GM21447 (cell line): ENCODE measurements around the gene PTMS.
"Not testable (repeated sequence)": the region's sequence is repeated elsewhere in the genome, so short reads cannot be mapped to it uniquely, and the experiment has no call there.

Experiments
- ATAC-seq: cut with Tn5 transposase; IDR thresholded peaks from one replicate; pipeline ENCODE4 v1.9.1; 2021; ENCODE audit not compliant: unreplicated experiment

Gene PTMS, protein sequence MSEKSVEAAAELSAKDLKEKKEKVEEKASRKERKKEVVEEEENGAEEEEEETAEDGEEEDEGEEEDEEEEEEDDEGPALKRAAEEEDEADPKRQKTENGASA

DNA sequence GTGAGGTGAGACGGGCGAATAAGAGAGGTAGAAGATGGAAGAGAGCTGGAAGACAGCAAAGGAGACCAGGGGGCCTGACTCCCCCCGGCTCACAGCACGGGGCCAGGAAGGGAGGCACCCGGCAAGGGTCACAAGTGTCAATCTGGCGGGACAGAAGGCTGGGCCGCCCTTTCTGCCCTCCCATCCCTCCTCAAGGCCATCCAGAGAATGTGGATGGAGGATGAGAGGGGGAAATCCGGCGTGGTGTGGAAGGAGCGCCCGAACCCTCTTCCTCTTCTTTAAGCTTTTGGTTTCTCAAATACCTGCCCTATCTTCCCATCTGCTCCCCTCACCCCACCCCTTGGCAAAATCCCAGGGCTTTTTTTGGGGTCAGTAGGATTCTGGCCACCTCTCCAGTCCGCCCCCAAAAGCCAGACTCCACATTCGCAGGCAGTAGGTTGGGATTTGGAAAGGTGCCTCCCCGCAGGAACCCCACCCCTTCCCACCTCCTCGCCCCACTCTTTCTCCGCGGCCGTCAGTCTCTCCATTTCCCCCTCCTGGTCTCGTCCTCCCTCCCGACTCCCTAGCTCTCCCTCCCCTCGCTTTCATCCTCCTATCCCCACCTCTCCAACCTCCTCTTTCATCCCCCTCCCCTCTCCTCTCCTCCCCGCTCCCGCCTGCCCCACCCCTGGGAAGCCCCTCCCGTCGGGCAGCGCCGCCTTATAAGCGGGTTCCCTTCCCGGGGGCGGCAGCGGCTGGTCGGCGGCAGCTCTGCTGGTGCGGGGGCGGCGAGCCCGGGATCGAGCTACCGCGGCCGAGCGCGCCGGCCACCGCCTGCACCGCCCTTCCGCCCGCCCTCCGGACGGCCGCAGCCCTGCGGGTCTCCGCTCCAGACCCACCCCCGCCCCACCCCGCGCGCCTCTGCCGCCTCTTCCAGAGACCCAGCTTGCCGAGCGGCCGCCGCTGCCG lies at the start of gene PTMS:
PTMS (plus strand) TSS at position 730 of the 948 bp plus-strand sequence. CDS start 343 bp downstream, outside the sequence.
- no peak for ATAC-seq

GRCh38 chr12:6716874-6717437 lies 49.2 kb upstream of the PTMS start:
- ATAC-seq, result no peak

DNA sequence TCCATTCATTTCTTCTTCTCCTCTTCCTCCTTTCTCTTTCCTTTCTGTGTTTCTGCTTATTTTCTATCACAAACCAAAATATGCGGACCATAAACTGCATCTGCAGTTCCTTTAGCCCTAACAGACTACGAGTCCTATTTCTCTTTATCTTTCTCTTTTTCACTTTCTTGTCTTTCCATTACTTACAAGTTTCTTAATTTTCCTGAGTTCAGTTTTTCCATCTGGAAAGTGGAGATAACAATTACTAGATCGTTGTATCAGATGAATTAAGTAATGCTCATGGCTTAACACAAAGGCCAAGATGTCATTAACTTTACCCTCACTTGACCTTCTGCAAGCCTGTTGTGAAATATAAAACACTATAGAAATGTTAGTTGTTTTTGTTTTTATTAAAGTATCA lies 43.3 kb upstream of the PTMS start:
- no peak for ATAC-seq

DNA sequence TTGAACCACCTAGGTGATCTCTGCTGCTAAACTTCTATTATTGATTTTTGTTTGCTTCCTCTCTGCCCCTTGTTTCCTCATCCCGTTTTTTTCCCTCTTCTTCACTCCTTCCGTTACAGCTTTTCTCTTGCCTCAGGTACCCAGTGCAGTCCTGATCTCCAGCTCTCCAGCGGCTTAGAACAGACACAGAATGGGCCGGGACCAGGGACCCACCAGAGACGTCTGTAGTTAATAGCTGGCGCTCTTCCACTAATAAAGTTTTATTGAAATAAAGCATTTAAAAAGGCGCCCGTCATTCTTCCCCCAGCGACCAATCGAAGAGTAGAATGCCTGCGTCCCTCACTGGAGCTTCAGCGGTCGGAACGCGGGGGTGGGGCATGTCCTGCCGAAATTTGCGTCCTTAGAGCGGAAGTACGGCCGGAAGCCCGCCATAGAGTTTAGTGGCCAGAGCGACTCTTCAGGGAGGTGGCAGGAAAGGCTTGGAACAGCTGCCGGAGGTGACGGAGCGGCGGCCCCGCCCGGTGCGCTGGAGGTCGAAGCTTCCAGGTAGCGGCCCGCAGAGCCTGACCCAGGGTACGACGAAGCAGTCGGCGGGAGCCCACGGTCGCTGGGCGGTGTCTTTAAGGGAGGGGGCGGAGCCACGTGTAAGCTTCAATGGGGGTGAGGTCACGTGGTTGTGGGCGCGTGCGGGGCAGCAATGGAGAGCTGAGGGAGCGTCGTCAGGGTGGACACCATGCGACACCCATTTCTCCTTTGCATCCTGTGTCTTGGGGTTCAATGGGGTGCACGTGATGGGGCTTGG lies 42.4 kb upstream of the PTMS start, which contains the start of gene COPS7A:
COPS7A (plus strand) TSS at position 440 of the 802 bp plus-strand sequence. CDS start 611 bp downstream, outside the sequence.
- ATAC-seq, result peak; percentile 91

DNA sequence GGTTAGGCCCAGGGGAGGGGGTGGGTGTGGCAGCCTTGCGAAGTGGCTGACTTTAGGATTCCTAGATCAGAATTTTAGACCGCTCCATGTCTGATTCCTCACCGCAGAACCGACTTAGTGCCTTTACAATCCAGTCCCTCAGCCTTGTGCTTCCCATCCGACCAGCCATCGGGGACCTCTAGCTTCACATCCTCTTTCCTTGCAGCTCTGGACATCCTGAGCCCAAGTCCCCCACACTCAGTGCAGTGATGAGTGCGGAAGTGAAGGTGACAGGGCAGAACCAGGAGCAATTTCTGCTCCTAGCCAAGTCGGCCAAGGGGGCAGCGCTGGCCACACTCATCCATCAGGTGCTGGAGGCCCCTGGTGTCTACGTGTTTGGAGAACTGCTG lies 41.8 kb upstream of the PTMS start:
- peak; percentile 39 for ATAC-seq

GRCh38 chr12:6725350-6725749 lies 40.8 kb upstream of the PTMS start:
- ATAC-seq, result no peak

GRCh38 chr12:6729186-6729585 lies 37.0 kb upstream of the PTMS start:
- no peak for ATAC-seq

DNA sequence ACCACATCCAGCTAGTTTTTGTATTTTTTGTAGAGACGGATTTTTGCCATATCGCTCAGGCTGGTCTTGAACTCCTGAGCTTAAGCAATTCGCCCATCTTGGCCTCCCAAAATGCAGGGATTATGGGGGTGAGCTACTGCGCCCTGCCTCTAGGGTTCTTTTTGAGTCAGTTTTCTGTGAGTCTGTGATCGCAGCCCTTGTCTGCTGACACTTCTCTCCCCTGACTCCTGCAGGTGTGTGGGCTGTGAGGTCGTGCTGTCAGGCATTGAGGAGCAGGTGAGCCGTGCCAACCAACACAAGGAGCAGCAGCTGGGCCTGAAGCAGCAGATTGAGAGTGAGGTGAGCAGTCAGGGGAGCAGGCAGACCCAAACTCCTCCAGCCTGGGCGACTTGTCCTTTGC lies 36.0 kb upstream of the PTMS start:
- no peak for ATAC-seq

GRCh38 chr12:6734506-6735387 lies 31.4 kb upstream of the PTMS start:
- no peak for ATAC-seq

DNA sequence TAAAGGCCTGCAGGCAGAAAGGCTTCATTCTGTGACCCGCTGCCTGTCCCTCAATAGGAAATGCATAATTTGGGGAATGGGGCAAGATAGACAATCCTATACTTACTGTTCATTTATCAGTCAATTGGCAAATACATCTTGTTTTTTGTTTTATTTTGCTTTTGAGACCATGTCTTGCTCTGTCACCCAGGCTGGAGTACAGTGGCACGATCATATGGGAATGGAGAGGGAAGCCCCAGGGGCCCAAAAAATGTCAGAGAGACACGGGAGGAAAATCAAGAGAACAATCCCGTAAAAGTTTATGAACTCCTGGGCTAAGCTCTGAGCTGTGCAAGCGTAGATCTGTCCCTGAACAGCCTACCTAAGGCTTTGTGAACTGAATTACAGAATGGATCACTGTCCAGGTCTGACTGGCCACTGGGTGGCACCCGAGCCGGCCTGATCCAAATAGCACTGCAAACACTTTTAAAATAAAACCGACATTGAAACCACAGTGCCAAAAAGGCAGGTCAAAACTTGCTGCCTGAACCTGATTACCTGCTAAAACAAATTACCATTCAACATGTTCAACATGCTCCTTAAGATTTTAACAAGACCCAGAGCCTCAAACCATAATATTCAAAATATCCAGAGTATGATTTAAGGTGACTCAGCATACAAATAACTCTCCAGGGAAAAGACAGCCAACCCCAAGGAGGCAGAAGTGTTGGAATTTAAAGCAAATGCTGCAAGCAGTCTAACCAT lies 30.5 kb upstream of the PTMS start:
- ATAC-seq, result no peak

DNA sequence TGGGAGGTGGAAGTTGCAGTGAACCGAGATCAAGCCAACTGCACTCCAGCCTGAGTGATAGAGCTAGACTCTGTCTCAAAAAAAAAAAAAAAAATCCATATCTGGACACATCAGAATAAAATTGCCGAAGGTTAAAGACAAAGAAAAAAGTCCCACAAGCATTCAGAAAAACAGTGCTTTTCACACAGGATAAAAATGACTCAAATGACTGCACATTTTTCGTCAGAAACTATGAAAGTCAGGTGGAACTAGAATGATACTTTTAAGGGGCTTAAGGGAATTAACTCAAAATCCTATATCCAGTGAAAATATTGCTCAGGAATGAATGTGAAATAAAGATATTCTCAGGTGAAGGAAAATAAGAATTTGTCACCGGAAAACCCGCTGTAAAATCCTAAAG lies 29.4 kb upstream of the PTMS start:
- no peak for ATAC-seq

DNA sequence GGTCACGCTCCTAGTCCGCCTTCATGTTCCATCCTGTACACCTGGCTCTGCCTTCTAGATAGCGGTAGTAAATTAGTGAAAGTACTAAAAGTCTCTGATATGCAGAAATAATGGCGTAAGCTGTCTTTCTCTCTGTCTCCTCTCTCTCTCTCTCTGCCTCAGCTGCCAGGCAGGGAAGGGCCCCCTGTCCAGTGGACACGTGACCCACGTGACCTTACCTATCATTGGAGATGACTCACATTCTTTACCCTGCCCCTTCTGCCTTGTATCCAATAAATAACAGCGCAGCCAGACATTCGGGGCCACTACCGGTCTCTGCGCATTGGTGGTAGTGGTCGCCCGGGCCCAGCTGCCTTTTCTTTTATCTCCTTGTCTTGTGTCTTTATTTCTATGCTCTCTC lies 24.1 kb upstream of the PTMS start:
- ATAC-seq, result not testable (repeated sequence)

DNA sequence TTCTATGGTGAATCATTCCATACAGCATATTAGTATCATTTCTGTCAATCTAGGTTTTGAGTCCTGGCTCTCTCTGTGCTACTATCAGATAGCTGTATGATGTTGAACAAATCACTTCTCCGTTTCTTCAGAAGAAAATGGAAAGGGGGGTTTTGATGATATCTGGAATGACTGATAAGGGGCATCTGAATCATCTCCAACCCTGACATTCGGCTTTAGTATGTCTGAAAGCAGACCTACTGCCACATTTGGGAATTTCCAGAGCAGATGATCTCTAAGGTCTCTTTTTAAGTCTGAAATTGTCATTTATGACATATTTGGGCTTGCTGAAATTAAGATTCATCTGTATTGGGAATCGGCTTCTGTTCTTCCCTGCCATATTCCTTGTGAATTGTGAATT lies 23.3 kb upstream of the PTMS start:
- ATAC-seq, result no peak

DNA sequence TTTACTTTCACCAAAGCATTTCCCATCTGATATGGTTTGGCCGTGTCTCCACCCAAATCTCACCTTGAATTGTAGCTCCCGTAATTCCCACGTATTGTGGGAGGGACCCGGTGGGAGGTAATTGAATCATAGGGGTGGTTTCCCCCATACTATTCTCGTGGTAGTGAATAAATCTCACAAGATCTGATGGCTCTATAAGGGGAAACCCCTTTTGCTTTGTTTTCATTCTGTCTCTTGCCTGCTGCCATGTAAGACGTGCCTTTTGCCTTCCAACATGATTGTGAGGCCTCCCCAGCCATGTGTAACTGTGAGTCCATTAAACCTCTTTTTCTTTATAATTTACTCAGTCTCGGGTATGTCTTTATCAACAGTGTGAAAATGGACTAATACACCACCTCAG lies 22.9 kb upstream of the PTMS start:
- not testable (repeated sequence) for ATAC-seq

- no peak for ATAC-seq
Measured at GRCh38 chr12:6745741-6746525, 20.2 kb upstream of the PTMS start.

- no peak for ATAC-seq
Measured at GRCh38 chr12:6747216-6747615, 18.9 kb upstream of the PTMS start.

GRCh38 chr12:6748761-6749160 lies 17.4 kb upstream of the PTMS start:
- no peak for ATAC-seq

GRCh38 chr12:6750506-6750905 lies 15.7 kb upstream of the PTMS start:
- ATAC-seq, result no peak

GRCh38 chr12:6751767-6752166 lies 14.4 kb upstream of the PTMS start:
- no peak for ATAC-seq
